ENCODE data around the gene HSBP1L1. TPM values are rescaled to one million over a fixed set of nuclear protein-coding genes. Genes with fewer than 3 reads are reported as not detected.
"Not testable (repeated sequence)": the region's sequence is repeated elsewhere in the genome, so short reads cannot be mapped to it uniquely, and the experiment has no call there.

HSBP1L1 gene
- total RNA-seq, 1 donor from 2014 or later: 9.8 TPM

GRCh38 chr18:79945118-79946042 lies 19.1 kb upstream of the HSBP1L1 start:
- no peak for DNase-seq

- DNase-seq: no peak
Measured at GRCh38 chr18:79947054-79947755, 17.2 kb upstream of the HSBP1L1 start.

GRCh38 chr18:79947881-79948610 lies 16.4 kb upstream of the HSBP1L1 start:
- DNase-seq: no peak

GRCh38 chr18:79948719-79949411 lies 15.6 kb upstream of the HSBP1L1 start:
- DNase-seq: no peak

- DNase-seq: no peak
Measured at GRCh38 chr18:79949697-79950487, 14.6 kb upstream of the HSBP1L1 start.

GRCh38 chr18:79950515-79951341 lies 13.7 kb upstream of the HSBP1L1 start:
- no peak for DNase-seq

- DNase-seq: peak; percentile 78
Measured at GRCh38 chr18:79951545-79952455, 12.6 kb upstream of the HSBP1L1 start, which contains the start of gene SLC66A2. Gene SLC66A2, minus strand, starts transcription at chr18:79951653. Its CDS starts 727 bp downstream, at chr18:79950926.

GRCh38 chr18:79952456-79952995 lies 11.9 kb upstream of the HSBP1L1 start:
- DNase-seq: no peak

GRCh38 chr18:79952996-79953559 lies 11.4 kb upstream of the HSBP1L1 start:
- no peak for DNase-seq

GRCh38 chr18:79953971-79954651 lies 10.3 kb upstream of the HSBP1L1 start:
- no peak for DNase-seq

- no peak for DNase-seq
Measured at GRCh38 chr18:79954791-79955190, 9.7 kb upstream of the HSBP1L1 start.

- no peak for DNase-seq
Measured at GRCh38 chr18:79955302-79956075, 9.0 kb upstream of the HSBP1L1 start.

GRCh38 chr18:79956276-79956675 lies 8.2 kb upstream of the HSBP1L1 start:
- DNase-seq: no peak

GRCh38 chr18:79958981-79959380 lies 5.5 kb upstream of the HSBP1L1 start:
- no peak for DNase-seq

- not testable (repeated sequence) for DNase-seq
Measured at GRCh38 chr18:79960161-79960801, 4.2 kb upstream of the HSBP1L1 start.

GRCh38 chr18:79960921-79961526 lies 3.4 kb upstream of the HSBP1L1 start:
- no peak for DNase-seq
